Measurements from ENCODE around the gene MYO18B.

Gene MYO18B

GRCh38 chr22:25765801-25766200, 23.8 kb downstream of the MYO18B start:
- no peak for TF ChIP-seq CTCF (IDR thresholded peaks at IDR 0.05; ENCODE audit: control insufficient read depth, insufficient read depth, low read depth, low read length, missing control alignments)
- no peak for DNase-seq (ENCODE audit: low read depth)
- H3K4me3 ChIP-seq (ENCODE audit: control insufficient read depth, low read depth, low read length) = no peak overlapping the region

GRCh38 chr22:25766418-25766817, 24.4 kb downstream of the MYO18B start:
- no peak for TF ChIP-seq CTCF (IDR thresholded peaks at IDR 0.05; ENCODE audit: control insufficient read depth, insufficient read depth, low read depth, low read length, missing control alignments)
- no peak for DNase-seq (ENCODE audit: low read depth)
- no peak overlapping the region for H3K4me3 ChIP-seq (ENCODE audit: control insufficient read depth, low read depth, low read length)

- no peak overlapping the region for H3K4me3 ChIP-seq (ENCODE audit: control insufficient read depth, low read depth, low read length)
- TF ChIP-seq CTCF (IDR thresholded peaks at IDR 0.05; ENCODE audit: control insufficient read depth, insufficient read depth, low read depth, low read length, missing control alignments) = no peak
- no peak for DNase-seq (ENCODE audit: low read depth)
These were observed 28.3 kb downstream of the MYO18B start for GRCh38 chr22:25770333-25770732.

- no peak for TF ChIP-seq CTCF (IDR thresholded peaks at IDR 0.05; ENCODE audit: control insufficient read depth, insufficient read depth, low read depth, low read length, missing control alignments)
- H3K4me3 ChIP-seq (ENCODE audit: control insufficient read depth, low read depth, low read length) = no peak overlapping the region
- DNase-seq (ENCODE audit: low read depth) = no peak
These were observed 30.3 kb downstream of the MYO18B start for GRCh38 chr22:25772288-25772687.

- DNase-seq (ENCODE audit: low read depth) = no peak
- H3K4me3 ChIP-seq (ENCODE audit: control insufficient read depth, low read depth, low read length) = no peak overlapping the region
- TF ChIP-seq CTCF (IDR thresholded peaks at IDR 0.05; ENCODE audit: control insufficient read depth, insufficient read depth, low read depth, low read length, missing control alignments) = peak; percentile 60
These were observed 32.6 kb downstream of the MYO18B start for GRCh38 chr22:25774575-25775026.

- no peak for DNase-seq (ENCODE audit: low read depth)
- no peak overlapping the region for H3K4me3 ChIP-seq (ENCODE audit: control insufficient read depth, low read depth, low read length)
- TF ChIP-seq CTCF (IDR thresholded peaks at IDR 0.05; ENCODE audit: control insufficient read depth, insufficient read depth, low read depth, low read length, missing control alignments) = no peak
These were observed 33.5 kb downstream of the MYO18B start for GRCh38 chr22:25775531-25775930.

- no peak for TF ChIP-seq CTCF (IDR thresholded peaks at IDR 0.05; ENCODE audit: control insufficient read depth, insufficient read depth, low read depth, low read length, missing control alignments)
- no peak overlapping the region for H3K4me3 ChIP-seq (ENCODE audit: control insufficient read depth, low read depth, low read length)
- no peak for DNase-seq (ENCODE audit: low read depth)
These were observed 35.4 kb downstream of the MYO18B start for GRCh38 chr22:25777411-25777810.

Data from AG09309 (cell line).